Pons (tissue), 1 donor: ENCODE data around the gene NR0B2.

Source experiments
- DNase-seq: peaks from one replicate; pipeline ENCODE4 v3.0.0-alpha.2; 2016; ENCODE audit warnings: low spot score

Gene NR0B2

GRCh38 chr1:26932531-26932930, 18.8 kb upstream of the NR0B2 start:
- DNase-seq: peak; percentile 19

GRCh38 chr1:26923711-26924110, 9.9 kb upstream of the NR0B2 start:
- no peak for DNase-seq

DNA sequence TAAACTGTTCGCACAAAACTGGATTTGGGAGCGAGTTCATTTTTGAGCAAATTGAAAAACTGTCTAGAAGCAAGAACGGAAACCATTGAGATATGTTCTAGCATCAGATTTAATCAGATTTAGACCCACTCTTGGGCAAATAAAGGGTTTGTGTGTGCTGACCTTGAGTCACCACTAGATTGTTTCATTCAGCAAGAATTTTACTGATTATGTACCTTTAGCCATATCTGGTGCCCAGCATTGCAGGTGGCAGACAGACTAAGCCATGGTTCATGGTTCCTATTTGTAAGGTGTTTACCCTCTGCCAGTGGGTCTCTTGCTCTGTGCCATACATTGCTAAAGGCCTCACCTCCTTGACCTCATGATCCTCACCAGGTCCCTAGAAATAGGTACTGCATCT, 9.1 kb upstream of the NR0B2 start:
- no peak for DNase-seq

DNA sequence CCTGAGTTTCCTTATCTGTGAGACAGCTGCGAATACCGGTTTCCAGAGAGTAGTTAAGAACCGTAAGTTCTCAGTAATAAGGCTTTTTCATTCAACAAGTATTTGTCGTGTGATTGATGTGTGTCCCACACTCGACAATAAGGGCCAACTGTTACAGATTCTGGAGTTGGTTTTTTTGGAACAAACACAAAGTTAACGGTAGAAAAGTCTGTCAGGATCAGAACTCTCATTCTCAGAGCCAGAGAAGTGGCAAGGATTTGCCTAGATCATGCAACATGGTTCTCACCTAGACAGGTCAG, 8.6 kb upstream of the NR0B2 start:
- DNase-seq: no peak

DNA sequence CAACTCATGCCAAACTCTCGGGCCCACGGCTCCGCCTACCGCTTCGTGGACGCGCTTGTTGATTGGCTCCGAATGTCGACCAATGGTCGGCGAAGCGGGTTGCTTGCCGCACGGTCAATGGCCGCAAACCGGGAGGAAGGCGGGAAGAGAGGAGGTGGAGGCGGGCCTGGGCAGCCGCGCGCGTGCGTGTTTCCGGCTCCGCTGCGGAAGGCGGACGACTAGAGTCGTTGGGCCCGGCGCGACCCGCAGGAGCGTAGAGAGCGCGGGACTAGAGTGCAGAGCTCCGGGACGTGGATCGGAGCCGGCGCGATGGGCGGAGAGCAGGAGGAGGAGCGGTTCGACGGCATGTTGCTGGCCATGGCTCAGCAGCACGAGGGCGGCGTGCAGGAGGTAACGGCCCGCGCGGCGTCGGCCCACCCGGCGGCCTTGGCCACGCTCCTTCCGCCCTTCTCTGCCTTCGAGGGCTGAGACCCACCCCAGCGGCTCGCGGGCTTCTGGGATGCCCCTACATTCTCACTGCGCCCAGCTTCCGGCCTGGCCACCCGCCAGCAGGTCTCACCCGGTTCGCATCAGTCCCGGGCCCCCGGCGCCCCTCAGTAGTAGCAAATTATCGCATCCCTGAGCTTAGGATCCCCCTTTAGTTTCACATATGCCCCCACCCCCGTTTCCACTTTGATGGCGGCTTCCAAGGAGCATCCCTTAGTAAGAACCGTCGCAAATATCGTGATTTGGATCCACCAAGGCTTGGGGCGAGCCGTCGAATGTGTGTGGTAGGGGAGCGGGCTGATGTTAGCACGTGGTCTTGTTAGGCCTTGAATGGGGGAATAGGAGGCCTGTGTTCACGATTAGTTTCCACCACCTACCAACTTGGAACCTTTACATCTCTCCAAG, 8.0 kb upstream of the NR0B2 start, which contains the start of gene NUDC:
Gene NUDC, plus strand, starts transcription at position 204 of the 891 bp plus-strand sequence. Its CDS starts 106 bp downstream, at position 310.
- peak; percentile 99 for DNase-seq

- no peak for DNase-seq
Observed at GRCh38 chr1:26921126-26921539, 7.4 kb upstream of the NR0B2 start.

DNA sequence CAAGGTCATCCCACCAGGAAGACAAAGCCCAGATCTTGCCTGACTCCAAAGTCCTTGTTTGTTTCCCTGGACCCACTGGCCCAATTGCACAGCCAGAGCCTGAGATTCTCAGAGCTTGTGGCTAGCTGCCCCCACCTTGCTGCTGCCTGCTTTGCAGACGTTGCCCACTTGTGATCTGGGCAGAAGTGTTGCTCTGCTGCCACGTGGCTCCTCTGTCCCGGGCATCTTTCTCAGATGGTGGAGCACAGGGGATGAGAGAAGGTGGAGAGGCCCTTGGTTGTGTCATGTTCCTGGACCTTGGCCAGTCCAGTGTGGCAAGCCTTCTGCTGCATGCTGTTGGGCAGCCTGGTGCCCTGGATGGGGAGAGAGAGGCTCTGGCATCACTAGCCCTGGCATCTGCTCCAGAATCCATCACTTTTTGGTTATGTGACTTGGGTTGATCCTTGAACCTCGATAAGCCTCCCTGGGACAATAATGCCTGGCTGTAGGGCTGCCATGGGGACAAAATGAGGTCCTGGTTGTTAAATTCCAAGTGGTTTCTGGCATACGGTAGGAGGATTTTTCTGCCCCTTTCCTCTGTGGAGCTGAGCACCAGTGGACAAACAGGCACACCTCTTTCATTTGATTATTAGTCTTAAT, 1.5 kb upstream of the NR0B2 start:
- no peak for DNase-seq

DNA sequence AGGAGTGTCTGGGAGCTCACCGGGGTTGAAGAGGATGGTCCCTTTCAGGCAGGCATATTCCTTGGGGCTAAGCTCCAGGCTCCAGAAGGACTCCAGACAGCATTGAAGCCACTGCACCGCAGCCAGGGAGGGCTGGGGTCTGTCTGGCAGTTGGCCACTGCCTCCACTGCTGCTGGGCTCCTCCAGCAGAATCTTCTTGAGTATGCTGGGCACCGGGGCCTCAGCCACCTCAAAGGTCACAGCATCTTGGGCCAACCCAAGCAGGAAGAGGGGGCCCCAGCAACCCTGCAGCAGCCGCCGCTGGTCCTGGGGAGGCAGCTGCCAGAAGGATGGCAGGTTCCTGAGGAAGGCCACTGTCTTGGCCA, 404 bp downstream of the NR0B2 start:
- no peak for DNase-seq

GRCh38 chr1:26912147-26912490, 1.7 kb downstream of the NR0B2 start:
- DNase-seq: no peak

- no peak for DNase-seq
Observed at GRCh38 chr1:26911399-26912146, 2.2 kb downstream of the NR0B2 start.

DNA sequence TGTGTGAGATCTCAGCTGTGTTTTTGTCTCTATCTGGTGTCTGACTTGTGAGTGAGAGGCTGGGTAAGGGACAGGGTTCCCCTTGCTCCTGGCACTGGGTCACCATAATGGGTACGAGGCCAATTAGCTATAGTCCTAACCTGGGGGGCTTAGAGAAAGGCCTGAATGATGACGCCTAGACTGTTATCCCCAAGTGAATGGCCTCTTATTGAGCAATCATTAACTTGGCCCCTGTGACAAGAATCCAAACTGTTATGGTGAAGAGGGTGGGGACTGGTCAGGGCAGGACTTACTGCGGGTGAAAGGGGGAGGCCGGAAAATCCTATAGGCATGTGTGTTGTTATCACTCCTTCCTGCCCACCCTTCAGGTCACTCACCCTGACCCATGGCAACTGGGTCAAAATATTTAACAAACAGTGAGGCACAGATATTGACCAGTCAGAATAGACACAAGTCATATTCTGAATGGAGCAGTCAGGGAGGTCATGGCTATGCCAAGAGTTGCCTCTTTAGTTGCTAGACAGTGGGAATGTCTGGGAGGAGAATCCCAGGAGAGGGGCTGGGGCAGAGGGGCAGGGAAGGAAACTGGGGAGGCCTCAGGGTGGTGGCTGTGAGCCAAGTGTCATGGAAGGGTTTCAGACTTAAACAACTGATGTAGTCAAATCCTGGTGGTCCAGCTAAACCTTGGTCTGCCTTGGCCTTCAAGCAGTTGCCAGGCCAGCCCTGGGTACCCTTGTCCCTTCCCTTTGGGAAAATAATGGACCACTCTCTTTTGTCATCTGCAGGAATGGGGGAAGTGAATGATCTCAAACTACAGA, 3.2 kb downstream of the NR0B2 start:
- DNase-seq: no peak

- DNase-seq: no peak
Observed at GRCh38 chr1:26909951-26910342, 3.8 kb downstream of the NR0B2 start.

- no peak for DNase-seq
Observed at GRCh38 chr1:26907071-26907917, 6.5 kb downstream of the NR0B2 start.

GRCh38 chr1:26900815-26901511, 12.8 kb downstream of the NR0B2 start:
- no peak for DNase-seq

DNA sequence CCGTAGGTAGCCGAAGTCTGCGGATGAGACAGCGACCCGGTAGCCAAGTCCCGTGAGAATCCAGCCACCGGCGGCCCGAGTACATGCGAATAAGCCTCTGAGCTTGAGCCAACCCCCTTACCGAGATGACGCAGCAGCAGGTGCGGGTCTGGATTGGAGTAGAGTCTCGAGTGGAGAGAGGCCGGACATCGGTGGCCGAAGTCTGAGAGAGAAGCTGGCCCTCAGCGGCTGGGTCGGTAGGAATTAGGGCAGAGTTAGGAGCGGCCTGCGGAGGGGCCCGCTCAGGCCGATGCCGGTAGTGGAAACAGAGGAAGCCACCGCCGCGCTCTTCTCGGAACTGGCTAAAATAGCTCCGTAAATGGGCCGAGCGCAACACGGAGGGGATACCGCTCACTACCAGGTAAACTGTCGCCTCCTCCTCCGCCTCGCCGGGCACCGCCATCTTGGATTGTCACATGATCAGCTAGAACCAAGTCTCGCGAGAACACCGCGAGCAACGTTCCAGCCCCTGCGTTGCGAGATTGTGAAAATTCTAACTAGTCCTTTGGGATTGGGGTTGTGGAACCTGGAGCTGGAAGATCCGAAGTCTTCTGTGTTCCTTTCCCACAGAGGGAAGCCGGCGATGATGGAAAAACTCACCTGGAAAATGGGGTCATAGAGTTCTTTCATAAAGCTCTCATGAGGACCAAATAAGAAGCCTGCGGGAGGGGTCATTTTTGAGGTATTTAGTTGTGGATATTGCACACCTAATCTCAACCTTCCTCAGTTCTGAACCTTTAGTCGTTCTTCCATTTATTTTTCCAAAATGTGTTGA, 13.6 kb downstream of the NR0B2 start, which contains the start of gene GPATCH3:
Gene GPATCH3, minus strand, starts transcription at position 467 of the 814 bp plus-strand sequence. Its CDS starts 25 bp downstream, at position 442.
- peak; percentile 85 for DNase-seq

GRCh38 chr1:26897351-26897750, 16.4 kb downstream of the NR0B2 start:
- no peak for DNase-seq

DNA sequence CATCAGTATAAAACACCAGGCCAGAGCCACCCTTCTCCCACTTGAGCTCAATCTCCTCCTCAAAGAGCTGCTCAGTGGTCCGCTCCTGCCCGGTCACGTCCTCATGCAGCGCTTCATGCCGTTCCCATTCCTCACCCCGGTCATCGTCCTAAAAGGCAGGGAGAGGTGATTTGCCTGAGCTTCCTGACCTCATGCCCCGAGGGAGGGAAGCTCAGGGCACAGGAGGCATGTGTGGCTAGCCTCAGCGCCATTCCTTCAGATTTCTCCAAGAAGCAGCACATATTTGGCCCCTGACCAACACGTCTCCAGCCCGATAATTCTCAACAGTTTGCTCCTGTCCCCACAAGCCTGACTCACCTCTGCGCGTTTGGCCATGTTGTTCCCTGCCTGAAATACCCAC, 19.5 kb downstream of the NR0B2 start:
- no peak for DNase-seq

DNA sequence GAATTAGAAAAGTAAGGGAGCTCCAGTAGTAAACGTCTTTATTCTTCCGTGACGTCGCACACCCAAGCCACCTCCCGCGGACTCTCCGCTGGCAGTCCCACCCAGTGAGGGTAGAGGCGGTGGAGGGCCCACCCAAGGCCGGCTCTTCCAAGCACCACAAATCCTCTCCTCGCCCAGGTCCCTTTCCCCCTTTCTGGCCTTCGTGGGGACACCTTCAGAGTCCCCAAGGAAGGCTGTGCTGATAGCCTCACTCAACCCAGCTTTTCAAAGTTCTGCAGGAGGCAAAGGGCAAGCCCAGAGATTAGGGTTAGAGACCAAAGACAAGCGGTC, 23.3 kb downstream of the NR0B2 start:
- DNase-seq: no peak

GRCh38 chr1:26889551-26890466, 24.0 kb downstream of the NR0B2 start, which contains the start of gene GPN2:
GPN2 (minus strand) TSS chr1:26890283; CDS start chr1:26890096, 187 bp downstream.
- peak; percentile 80 for DNase-seq
